CD4-positive, alpha-beta memory T cell (primary cell): Measurements from ENCODE around the gene FBXL15. TPM values are rescaled to one million over a fixed set of nuclear protein-coding genes. Genes with fewer than 3 reads are reported as not detected.

Source experiments
- CTCF ChIA-PET: fragments of 350-600 bp; sonication (Branson Sonifier 250); formaldehyde crosslinking; loops from one replicate; lab custom pipeline; 2021; ENCODE audit warnings: inconsistent platforms; ENCODE audit not compliant: partially characterized antibody; lab: Charles Lee
- POLR2A ChIA-PET: fragments of 350-600 bp; sonication (Branson Sonifier 250); formaldehyde crosslinking; loops from one replicate; lab custom pipeline; 2021; ENCODE audit not compliant: partially characterized antibody; lab: Charles Lee
- DNase-seq, 5 donors: peaks; one replicate each; pipeline versions ENCODE4 v3.0.0 to v3.0.0-alpha.2; 2020 to 2022; ENCODE audit warnings: mixed read lengths in 1 of 5
- H3K27ac ChIP-seq: one replicate; pipeline ENCODE4 v1.7.0; 2013; ENCODE audit warnings: low read depth, low read length
- H3K27me3 ChIP-seq: 2 replicates; pipeline ENCODE4 v1.7.0; 2013; ENCODE audit warnings: mild to moderate bottlenecking, low read length, moderate library complexity; ENCODE audit not compliant: insufficient read depth
- H3K36me3 ChIP-seq: 2 replicates; pipeline ENCODE4 v1.7.0; 2013; ENCODE audit warnings: mild to moderate bottlenecking, low read length, moderate library complexity; ENCODE audit not compliant: insufficient read depth
- H3K4me1 ChIP-seq: 2 replicates; pipeline ENCODE4 v1.7.0; 2013; ENCODE audit warnings: mild to moderate bottlenecking, low read length, moderate library complexity; ENCODE audit not compliant: insufficient read depth
- H3K4me3 ChIP-seq, 2 donors: one replicate each; pipeline ENCODE4 v1.7.0; 2013; ENCODE audit warnings: low read length in 2 of 2, mild to moderate bottlenecking in 1 of 2
- H3K9me3 ChIP-seq, 2 donors: one replicate each; pipeline ENCODE4 v1.7.0; 2013; ENCODE audit warnings: low read length in 2 of 2, control low read depth in 1 of 2; ENCODE audit not compliant: control insufficient read depth in 1 of 2
- H3K27ac Mint-ChIP-seq, 7 donors: one replicate each; pipeline ENCODE4 v1.8.0; 2020 to 2021; ENCODE audit warnings: mixed read lengths in 7 of 7, mild to moderate bottlenecking in 6 of 7, inconsistent platforms in 3 of 7, moderate library complexity in 3 of 7
- H3K27me3 Mint-ChIP-seq, 2 donors: one replicate each; pipeline ENCODE4 v1.8.0; 2020 to 2021; ENCODE audit warnings: mixed read lengths in 2 of 2
- H3K36me3 Mint-ChIP-seq, 2 donors: one replicate each; pipeline ENCODE4 v1.8.0; 2020 to 2021; ENCODE audit warnings: mixed read lengths in 2 of 2, inconsistent platforms in 1 of 2, mild to moderate bottlenecking in 1 of 2
- H3K4me1 Mint-ChIP-seq, 4 donors: one replicate each; pipeline ENCODE4 v1.8.0; 2020 to 2021; ENCODE audit warnings: mixed read lengths in 4 of 4, mild to moderate bottlenecking in 1 of 4
- H3K4me3 Mint-ChIP-seq, 8 donors: one replicate each; pipeline ENCODE4 v1.8.0; 2020 to 2021; ENCODE audit warnings: mixed read lengths in 8 of 8, mild to moderate bottlenecking in 7 of 8, moderate library complexity in 6 of 8, inconsistent platforms in 3 of 8
- H3K9me3 Mint-ChIP-seq, 8 donors: one replicate each; pipeline ENCODE4 v1.8.0; 2020 to 2021; ENCODE audit warnings: mixed read lengths in 8 of 8, mild to moderate bottlenecking in 5 of 8, inconsistent platforms in 3 of 8, moderate library complexity in 1 of 8
- intact Hi-C: fragments of 100-400 bp; cut with micrococcal nuclease; formaldehyde crosslinking; loops from one replicate; pipeline ENCODE4 v1.15.1; 2023
- polyA plus RNA-seq, 2 donors: library from polyadenylated mRNA; unstranded; fragments of 300-500 nt; fragmentation: Illumina TruSeq; gene quantifications; one replicate each; pipeline ENCODE4 v1.2.3, GENCODE V29; 2021
- total RNA-seq, 2 experiments: library from RNA; stranded (reverse); gene quantifications; one replicate each; pipeline ENCODE4 v1.2.3, GENCODE V29; 2021

Gene FBXL15
- total and polyA plus RNA-seq, 4 experiments from 2014 or later = 21.1 to 44.5 (median 25.8) TPM

DNA sequence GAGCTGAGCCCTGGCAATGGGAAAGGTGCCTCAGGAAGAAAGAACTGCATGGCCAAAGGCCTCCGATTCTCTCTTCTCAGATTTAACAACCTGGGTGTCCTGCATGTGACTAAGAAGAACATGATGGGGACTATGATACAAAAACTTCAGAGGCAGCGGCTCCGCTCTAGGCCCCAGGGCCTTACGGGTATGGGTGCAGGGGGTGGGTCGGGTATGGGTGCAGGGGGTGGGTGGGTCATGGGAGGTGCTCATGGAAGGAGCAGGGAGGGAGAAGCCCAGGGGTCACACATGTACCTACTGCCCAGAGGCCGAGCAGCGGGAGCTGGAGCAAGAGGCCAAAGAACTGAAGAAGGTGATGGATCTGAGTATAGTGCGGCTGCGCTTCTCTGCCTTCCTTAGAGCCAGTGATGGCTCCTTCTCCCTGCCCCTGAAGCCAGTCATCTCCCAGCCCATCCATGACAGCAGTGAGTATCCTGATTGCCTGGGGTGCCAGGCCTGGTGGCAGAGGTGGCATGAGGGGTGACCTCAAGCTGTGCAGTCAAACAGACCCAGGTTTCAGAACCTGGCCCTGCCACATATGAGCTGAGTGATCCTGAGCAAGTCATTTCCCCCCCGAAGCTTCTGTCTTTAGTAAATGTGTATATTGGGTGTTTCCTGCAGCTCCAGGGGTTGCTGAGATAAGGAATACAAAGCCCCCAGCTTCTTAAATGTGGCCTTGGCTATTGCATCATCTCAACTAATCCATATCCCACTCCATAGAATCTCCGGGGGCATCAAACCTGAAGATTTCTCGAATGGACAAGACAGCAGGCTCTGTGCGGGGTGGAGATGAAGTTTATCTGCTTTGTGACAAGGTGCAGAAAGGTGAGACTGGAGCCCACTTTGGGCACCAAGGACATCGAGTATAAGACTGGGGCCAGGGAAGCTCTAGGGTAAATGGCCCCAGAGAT is 23.1 kb upstream of the FBXL15 start:
- Histone ChIP-seq H3K4me3 (no peak overlapping the region), H3K27me3 (no peaks in the 10 kb centered on the region), H3K36me3 (peaks cover 38% of the 10 kb centered on the region), H3K9me3 (no peaks in the 10 kb centered on the region), H3K4me1 (peaks cover 53% of the 10 kb centered on the region), H3K27ac (peak overlapping the region; percentile 100)
- Mint-ChIP-seq H3K4me1 (peaks cover 23 to 79% (median 41%) of the 10 kb centered on the region in 4 donors), H3K4me3 (peak overlapping the region; percentile 50 to 98 (median 96)), H3K36me3 (peaks cover 7 to 58% of the 10 kb centered on the region in 2 donors), H3K27ac (peak overlapping the region; percentile 98 to 100 (median 100)), H3K9me3 (peaks cover 0 to 2% (median 0%) of the 10 kb centered on the region in 8 donors), H3K27me3 (no peaks in the 10 kb centered on the region)
- DNase-seq = no peak
- ChIA-PET CTCF (interaction anchor here (1.0 to 10.3 kb wide), 11 partner anchors 12 to 262 kb away, joined by 3 to 88 read pairs (median 7); partner anchors contain the start of genes C10orf95, CUEDC2 and FBXL15), POLR2A (interaction anchor here (0.8 to 8.3 kb wide), 8 partner anchors 18 to 247 kb away, joined by 4 to 122 read pairs (median 12); partner anchors contain the start of genes C10orf95, CUEDC2, FBXL15 and TRIM8)
- intact Hi-C loops = loop anchor here (5.0 kb wide), 1 partner anchor 520 kb away; the partner anchor contains the start of gene CNNM2

DNA sequence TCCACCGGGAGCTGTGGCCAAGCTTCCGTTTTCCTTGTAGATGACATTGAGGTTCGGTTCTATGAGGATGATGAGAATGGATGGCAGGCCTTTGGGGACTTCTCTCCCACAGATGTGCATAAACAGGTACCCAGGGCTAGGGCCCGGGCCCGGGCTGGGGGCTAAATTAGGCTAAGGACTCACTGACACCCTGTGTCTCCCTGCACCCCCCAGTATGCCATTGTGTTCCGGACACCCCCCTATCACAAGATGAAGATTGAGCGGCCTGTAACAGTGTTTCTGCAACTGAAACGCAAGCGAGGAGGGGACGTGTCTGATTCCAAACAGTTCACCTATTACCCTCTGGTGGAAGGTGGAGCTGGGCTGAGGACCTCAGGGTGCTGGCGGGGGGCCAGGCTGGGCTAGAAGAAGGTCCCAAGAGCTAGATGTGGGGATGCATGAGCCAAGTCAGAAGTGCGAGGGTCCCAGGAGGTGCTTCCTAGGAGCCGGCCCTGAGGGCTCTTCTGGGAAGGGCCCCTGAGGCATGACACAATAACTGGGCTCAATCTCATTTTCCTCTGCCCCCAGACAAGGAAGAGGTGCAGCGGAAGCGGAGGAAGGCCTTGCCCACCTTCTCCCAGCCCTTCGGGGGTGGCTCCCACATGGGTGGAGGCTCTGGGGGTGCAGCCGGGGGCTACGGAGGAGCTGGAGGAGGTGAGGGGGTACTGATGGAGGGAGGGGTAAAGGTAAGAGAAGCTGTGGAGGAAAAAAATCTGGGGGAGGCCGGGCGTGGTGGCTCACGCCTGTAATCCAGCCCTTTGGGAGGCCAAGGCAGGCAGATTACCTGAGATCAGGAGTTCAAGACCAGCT is 22.2 kb upstream of the FBXL15 start:
- peak overlapping the region; percentile 93 to 100 (median 100) for H3K27ac Mint-ChIP-seq
- H3K4me1 Mint-ChIP-seq = peaks cover 19 to 73% (median 35%) of the 10 kb centered on the region in 4 donors
- Histone ChIP-seq H3K4me1 (peaks cover 48% of the 10 kb centered on the region), H3K27me3 (no peaks in the 10 kb centered on the region), H3K4me3 (no peak overlapping the region), H3K9me3 (no peaks in the 10 kb centered on the region), H3K27ac (peak overlapping the region; percentile 100), H3K36me3 (peaks cover 38% of the 10 kb centered on the region)
- ChIA-PET CTCF (interaction anchor here (0.8 to 10.3 kb wide), 23 partner anchors 11 to 263 kb away, joined by 3 to 88 read pairs (median 6); partner anchors contain the start of genes ACTR1A, C10orf95, CUEDC2 and FBXL15), POLR2A (interaction anchor here (0.8 to 8.3 kb wide), 11 partner anchors 17 to 229 kb away, joined by 3 to 122 read pairs (median 6); partner anchors contain the start of genes ACTR1A, C10orf95, CUEDC2 and FBXL15)
- no peaks in the 10 kb centered on the region for H3K27me3 Mint-ChIP-seq
- H3K9me3 Mint-ChIP-seq = peaks cover 0 to 2% (median 0%) of the 10 kb centered on the region in 8 donors
- H3K4me3 Mint-ChIP-seq = peak overlapping the region; percentile 51 to 81 (median 66)
- peak in 1 of 5 donors; percentile 41 for DNase-seq
- intact Hi-C loops = loop anchor here (1.0 to 5.0 kb wide), 5 partner anchors 23 to 519 kb away; partner anchors contain the start of gene CNNM2
- H3K36me3 Mint-ChIP-seq = peaks cover 7 to 57% of the 10 kb centered on the region in 2 donors

DNA sequence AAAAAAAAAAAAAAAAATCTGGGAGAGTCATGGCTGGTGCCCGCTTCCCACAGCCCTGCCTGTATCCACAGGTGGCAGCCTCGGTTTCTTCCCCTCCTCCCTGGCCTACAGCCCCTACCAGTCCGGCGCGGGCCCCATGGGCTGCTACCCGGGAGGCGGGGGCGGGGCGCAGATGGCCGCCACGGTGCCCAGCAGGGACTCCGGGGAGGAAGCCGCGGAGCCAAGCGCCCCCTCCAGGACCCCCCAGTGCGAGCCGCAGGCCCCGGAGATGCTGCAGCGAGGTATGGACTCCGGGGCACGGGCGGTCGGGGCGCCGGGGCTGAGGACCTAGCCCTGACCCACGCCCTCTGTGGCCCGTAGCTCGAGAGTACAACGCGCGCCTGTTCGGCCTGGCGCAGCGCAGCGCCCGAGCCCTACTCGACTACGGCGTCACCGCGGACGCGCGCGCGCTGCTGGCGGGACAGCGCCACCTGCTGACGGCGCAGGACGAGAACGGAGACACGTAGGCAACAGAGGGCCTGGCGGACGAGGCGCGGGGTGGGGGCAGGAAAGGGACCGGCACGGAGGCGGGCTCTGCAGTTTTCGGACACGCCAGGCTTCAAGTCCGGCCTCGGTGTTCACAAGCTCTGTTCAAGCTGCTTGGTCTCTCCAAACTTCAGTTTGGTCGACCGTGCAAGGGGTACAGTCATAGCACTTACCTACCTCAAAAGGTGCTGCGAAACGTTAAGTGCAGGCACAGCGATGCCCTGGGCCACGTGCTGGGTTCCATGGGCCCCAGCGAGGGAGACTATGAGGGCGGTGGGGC is 21.2 kb upstream of the FBXL15 start:
- Mint-ChIP-seq H3K36me3 (peaks cover 7 to 59% of the 10 kb centered on the region in 2 donors), H3K4me3 (peak overlapping the region; percentile 53 to 81 (median 74)), H3K27me3 (no peaks in the 10 kb centered on the region), H3K27ac (peak overlapping the region; percentile 89 to 100 (median 100)), H3K9me3 (peaks cover 0 to 2% (median 0%) of the 10 kb centered on the region in 8 donors), H3K4me1 (peaks cover 19 to 68% (median 32%) of the 10 kb centered on the region in 4 donors)
- ChIA-PET CTCF (interaction anchor here (0.6 to 10.3 kb wide), 36 partner anchors 8 to 287 kb away, joined by 3 to 88 read pairs (median 4); partner anchors contain the start of genes ACTR1A, C10orf95, CUEDC2 and ELOVL3), POLR2A (interaction anchor here (0.8 to 8.3 kb wide), 16 partner anchors 10 to 247 kb away, joined by 3 to 122 read pairs (median 6); partner anchors contain the start of genes ACTR1A, C10orf95, CUEDC2 and FBXL15)
- peak; percentile 86 to 90 (median 87) for DNase-seq
- intact Hi-C loops = loop anchor here (1.0 to 5.0 kb wide), 5 partner anchors 22 to 518 kb away; partner anchors contain the start of gene CNNM2
- Histone ChIP-seq H3K9me3 (no peaks in the 10 kb centered on the region), H3K27me3 (no peaks in the 10 kb centered on the region), H3K27ac (peak overlapping the region; percentile 100), H3K4me3 (peak overlapping the region in 1 of 2 donors; percentile 49), H3K4me1 (peaks cover 44% of the 10 kb centered on the region), H3K36me3 (peaks cover 38% of the 10 kb centered on the region)

DNA sequence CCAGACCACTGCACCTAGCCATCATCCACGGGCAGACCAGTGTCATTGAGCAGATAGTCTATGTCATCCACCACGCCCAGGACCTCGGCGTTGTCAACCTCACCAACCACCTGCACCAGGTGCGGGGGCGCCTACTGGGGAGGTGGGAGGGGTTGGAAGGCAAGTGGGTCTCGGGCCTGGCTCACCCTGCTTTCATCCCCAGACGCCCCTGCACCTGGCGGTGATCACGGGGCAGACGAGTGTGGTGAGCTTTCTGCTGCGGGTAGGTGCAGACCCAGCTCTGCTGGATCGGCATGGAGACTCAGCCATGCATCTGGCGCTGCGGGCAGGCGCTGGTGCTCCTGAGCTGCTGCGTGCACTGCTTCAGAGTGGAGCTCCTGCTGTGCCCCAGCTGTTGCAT is 20.6 kb upstream of the FBXL15 start:
- peak overlapping the region in 1 of 2 donors; percentile 49 for H3K4me3 ChIP-seq
- intact Hi-C loops = no loop called here
- CTCF ChIA-PET = interaction anchor here (0.7 to 10.3 kb wide), 26 partner anchors 9 to 261 kb away, joined by 3 to 88 read pairs (median 4); partner anchors contain the start of genes ACTR1A, C10orf95, ELOVL3 and FBXL15
- H3K27me3 ChIP-seq = no peaks in the 10 kb centered on the region
- Mint-ChIP-seq H3K9me3 (peaks cover 0 to 2% (median 0%) of the 10 kb centered on the region in 8 donors), H3K4me3 (peak overlapping the region in 3 of 8 donors; percentile 65 to 79 (median 75)), H3K4me1 (peaks cover 19 to 65% (median 32%) of the 10 kb centered on the region in 4 donors), H3K27me3 (no peaks in the 10 kb centered on the region), H3K27ac (peak overlapping the region; percentile 83 to 100 (median 91)), H3K36me3 (peaks cover 7 to 53% of the 10 kb centered on the region in 2 donors)
- peaks cover 44% of the 10 kb centered on the region for H3K4me1 ChIP-seq
- POLR2A ChIA-PET = interaction anchor here (0.8 to 8.3 kb wide), 12 partner anchors 9 to 246 kb away, joined by 3 to 122 read pairs (median 6); partner anchors contain the start of genes C10orf95, CUEDC2, FBXL15 and GBF1
- no peaks in the 10 kb centered on the region for H3K9me3 ChIP-seq
- peak overlapping the region; percentile 100 for H3K27ac ChIP-seq
- no peak for DNase-seq
- H3K36me3 ChIP-seq = peaks cover 38% of the 10 kb centered on the region

GRCh38 chr10:102400598-102401341 is 19.9 kb upstream of the FBXL15 start:
- H3K4me1 Mint-ChIP-seq = peaks cover 19 to 63% (median 31%) of the 10 kb centered on the region in 4 donors
- no peaks in the 10 kb centered on the region for H3K9me3 ChIP-seq
- peaks cover 43% of the 10 kb centered on the region for H3K4me1 ChIP-seq
- no peak overlapping the region for H3K4me3 ChIP-seq
- H3K27me3 Mint-ChIP-seq = no peaks in the 10 kb centered on the region
- CTCF ChIA-PET = interaction anchor here (0.7 to 10.3 kb wide), 13 partner anchors 12 to 174 kb away, joined by 3 to 88 read pairs (median 6); partner anchors contain the start of genes ELOVL3 and FBXL15
- POLR2A ChIA-PET = interaction anchor here (1.1 to 8.3 kb wide), 7 partner anchors 8 to 170 kb away, joined by 5 to 122 read pairs (median 18); partner anchors contain the start of genes C10orf95, CUEDC2 and FBXL15
- H3K9me3 Mint-ChIP-seq = peaks cover 0 to 2% (median 0%) of the 10 kb centered on the region in 8 donors
- no peak overlapping the region for H3K27ac ChIP-seq
- H3K36me3 Mint-ChIP-seq = peaks cover 7 to 52% of the 10 kb centered on the region in 2 donors
- intact Hi-C loops = no loop called here
- no peaks in the 10 kb centered on the region for H3K27me3 ChIP-seq
- H3K27ac Mint-ChIP-seq = peak overlapping the region in 5 of 7 donors; percentile 36 to 100 (median 57)
- DNase-seq = peak in 1 of 5 donors; percentile 40
- peak overlapping the region in 1 of 8 donors; percentile 17 for H3K4me3 Mint-ChIP-seq
- H3K36me3 ChIP-seq = peaks cover 38% of the 10 kb centered on the region
